ENCODE results near the gene JAKMIP1.

Gene JAKMIP1

GRCh38 chr4:6065166-6065565, 135.2 kb downstream of the JAKMIP1 start:
- DNase-seq (ENCODE audit: low spot score) = no peak

- no peak for DNase-seq (ENCODE audit: low spot score)
These were observed 136.0 kb downstream of the JAKMIP1 start for GRCh38 chr4:6064383-6064782.

- DNase-seq (ENCODE audit: low spot score) = no peak
These were observed 136.7 kb downstream of the JAKMIP1 start for GRCh38 chr4:6063684-6064083.

- no peak for DNase-seq (ENCODE audit: low spot score)
These were observed 138.2 kb downstream of the JAKMIP1 start for GRCh38 chr4:6062133-6062532.

- DNase-seq (ENCODE audit: low spot score) = no peak
These were observed 141.0 kb downstream of the JAKMIP1 start for GRCh38 chr4:6059375-6059805.

- DNase-seq (ENCODE audit: low spot score) = no peak
These were observed 141.6 kb downstream of the JAKMIP1 start for GRCh38 chr4:6058531-6059374.

GRCh38 chr4:6056976-6057766, 143.2 kb downstream of the JAKMIP1 start:
- no peak for DNase-seq (ENCODE audit: low spot score)

GRCh38 chr4:6055436-6055835, 144.9 kb downstream of the JAKMIP1 start:
- no peak for DNase-seq (ENCODE audit: low spot score)

- no peak for DNase-seq (ENCODE audit: low spot score)
These were observed 145.3 kb downstream of the JAKMIP1 start for GRCh38 chr4:6055030-6055429.

GRCh38 chr4:6054162-6054922, 146.0 kb downstream of the JAKMIP1 start:
- no peak for DNase-seq (ENCODE audit: low spot score)

- no peak for DNase-seq (ENCODE audit: low spot score)
These were observed 147.7 kb downstream of the JAKMIP1 start for GRCh38 chr4:6052679-6053078.

GRCh38 chr4:6050551-6050950, 149.8 kb downstream of the JAKMIP1 start:
- DNase-seq (ENCODE audit: low spot score) = no peak

GRCh38 chr4:6049985-6050384, 150.4 kb downstream of the JAKMIP1 start:
- DNase-seq (ENCODE audit: low spot score) = no peak

- DNase-seq (ENCODE audit: low spot score) = no peak
These were observed 151.1 kb downstream of the JAKMIP1 start for GRCh38 chr4:6049278-6049677.

GRCh38 chr4:6048537-6048936, 151.8 kb downstream of the JAKMIP1 start:
- DNase-seq (ENCODE audit: low spot score) = no peak

GRCh38 chr4:6047130-6047673, 153.1 kb downstream of the JAKMIP1 start:
- no peak for DNase-seq (ENCODE audit: low spot score)

- no peak for DNase-seq (ENCODE audit: low spot score)
These were observed 153.7 kb downstream of the JAKMIP1 start for GRCh38 chr4:6046526-6047129.

GRCh38 chr4:6044805-6045204, 155.5 kb downstream of the JAKMIP1 start:
- no peak for DNase-seq (ENCODE audit: low spot score)

GRCh38 chr4:6044276-6044675, 156.1 kb downstream of the JAKMIP1 start:
- no peak for DNase-seq (ENCODE audit: low spot score)

GRCh38 chr4:6043843-6044242, 156.5 kb downstream of the JAKMIP1 start:
- DNase-seq (ENCODE audit: low spot score) = no peak

GRCh38 chr4:6043188-6043587, 157.2 kb downstream of the JAKMIP1 start:
- DNase-seq (ENCODE audit: low spot score) = no peak
